Measurements from ENCODE around the gene STXBP2.

Gene STXBP2

GRCh38 chr19:7642295-7643030, 5.6 kb downstream of the STXBP2 start:
- no peak overlapping the region for H3K4me3 ChIP-seq (ENCODE audit: low read depth, low read length)
- TF ChIP-seq ZNF48 (tag by site-specific recombination; IDR thresholded peaks at IDR 0.05), result no peak
- TF ChIP-seq ZNF660 (tag by site-specific recombination; IDR thresholded peaks at IDR 0.05), result no peak
- no peak for TF ChIP-seq ZEB2 (tag by site-specific recombination; IDR thresholded peaks at IDR 0.05)
- no peak for TF ChIP-seq ZNF623 (tag by site-specific recombination; IDR thresholded peaks at IDR 0.05)
- TF ChIP-seq ZNF366 (tag by site-specific recombination; conservative IDR thresholded peaks at IDR 0.05), result no peak
- no peak for TF ChIP-seq ZNF214 (tag by site-specific recombination; IDR thresholded peaks at IDR 0.05; ENCODE audit: borderline replicate concordance)
- no peak for TF ChIP-seq IKZF3 (tag by site-specific recombination; IDR thresholded peaks at IDR 0.05)
- no peak for TF ChIP-seq TCF7L2 (IDR thresholded peaks at IDR 0.05; ENCODE audit: borderline replicate concordance, low read depth, low read length)
- no peak for TF ChIP-seq GLIS2 (tag by site-specific recombination; IDR thresholded peaks at IDR 0.05)
- no peak for TF ChIP-seq GLI4 (tag by site-specific recombination; IDR thresholded peaks at IDR 0.05)
- TF ChIP-seq TSHZ1 (tag by site-specific recombination; IDR thresholded peaks at IDR 0.05; ENCODE audit: borderline replicate concordance), result no peak
- TF ChIP-seq ZNF302 (tag by site-specific recombination; IDR thresholded peaks at IDR 0.05; ENCODE audit: low read depth), result no peak
- TF ChIP-seq ZSCAN5A (tag by site-specific recombination; IDR thresholded peaks at IDR 0.05), result no peak
- TF ChIP-seq TRIM28 (IDR thresholded peaks at IDR 0.05; ENCODE audit: borderline replicate concordance, low read length), result no peak
- TF ChIP-seq ZFP37 (tag by site-specific recombination; IDR thresholded peaks at IDR 0.05), result no peak
- TF ChIP-seq ZNF239 (tag by site-specific recombination; IDR thresholded peaks at IDR 0.05), result no peak
- no peak for TF ChIP-seq ZNF175 (tag by site-specific recombination; IDR thresholded peaks at IDR 0.05)
- no peak for TF ChIP-seq ZNF391 (tag by site-specific recombination; IDR thresholded peaks at IDR 0.05; ENCODE audit: borderline replicate concordance, low read depth)
- TF ChIP-seq ZNF341 (tag by site-specific recombination; IDR thresholded peaks at IDR 0.05; ENCODE audit: low read depth), result no peak
- TF ChIP-seq ZNF24 (tag by site-specific recombination; IDR thresholded peaks at IDR 0.05), result no peak
- ChIA-PET POLR2A (interaction anchor here (1.3 kb wide), 1 partner anchor 13 kb away, joined by 3 read pairs; the partner anchor contains the start of genes PET100 and XAB2), CTCF (interaction anchor here (0.6 to 1.3 kb wide), 4 partner anchors 10 to 543 kb away, joined by 3 to 5 read pairs (median 4); no protein-coding TSS in a partner anchor)
- no peaks in the 10 kb centered on the region for H3K9me3 ChIP-seq (ENCODE audit: control insufficient read depth, insufficient read depth, low read depth, low read length)
- H3K4me1 ChIP-seq (ENCODE audit: control insufficient read depth, insufficient read depth, low read length), result no peaks in the 10 kb centered on the region
- peaks cover 7 to 17% of the 10 kb centered on the region in 2 experiments; a peak in 2 of 3 replicates for H3K36me3 ChIP-seq (ENCODE audit: control insufficient read depth in 2 of 2, insufficient read depth in 1 of 2, low read length in 2 of 2)
- no peak overlapping the region for H3K27ac ChIP-seq (ENCODE audit: extremely low read depth, low read depth, low read length)

DNA sequence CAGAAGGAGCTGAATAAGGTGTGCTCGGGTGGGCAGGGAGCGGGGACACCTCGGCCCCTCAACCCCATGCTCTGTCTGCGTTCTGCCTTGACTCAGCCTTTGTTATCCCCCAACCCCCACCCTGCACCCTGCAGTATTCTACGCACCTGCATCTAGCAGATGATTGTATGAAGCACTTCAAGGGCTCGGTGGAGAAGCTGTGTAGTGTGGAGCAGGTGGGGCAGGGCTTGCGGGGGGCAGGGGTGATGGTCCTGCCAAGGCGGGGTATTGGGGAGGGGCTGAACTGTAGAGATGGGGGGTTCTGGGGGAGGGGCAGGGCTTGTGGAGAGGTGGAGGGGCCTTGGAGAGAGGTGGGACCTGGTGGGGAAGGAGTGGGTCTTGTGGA, 6.1 kb downstream of the STXBP2 start:
- H3K36me3 ChIP-seq (ENCODE audit: control insufficient read depth in 2 of 2, insufficient read depth in 1 of 2, low read length in 2 of 2), result peaks cover 7 to 17% of the 10 kb centered on the region in 2 experiments; a peak in 2 of 3 replicates
- H3K4me1 ChIP-seq (ENCODE audit: control insufficient read depth, insufficient read depth, low read length), result no peaks in the 10 kb centered on the region
- CTCF ChIA-PET, result interaction anchor here (0.8 kb wide), 1 partner anchor 10 kb away, joined by 4 read pairs; no protein-coding TSS in a partner anchor
- TF ChIP-seq ZNF24 (tag by site-specific recombination; IDR thresholded peaks at IDR 0.05) (no peak), REPIN1 (tag by site-specific recombination; IDR thresholded peaks at IDR 0.05; ENCODE audit: low read depth) (no peak), ZNF521 (tag by site-specific recombination; IDR thresholded peaks at IDR 0.05) (no peak), ZNF423 (tag by site-specific recombination; IDR thresholded peaks at IDR 0.05) (no peak), ZBTB48 (tag by site-specific recombination; IDR thresholded peaks at IDR 0.05) (no peak), ZNF202 (tag by site-specific recombination; IDR thresholded peaks at IDR 0.05; ENCODE audit: borderline replicate concordance) (no peak), ZNF366 (tag by site-specific recombination; conservative IDR thresholded peaks at IDR 0.05) (no peak)
- TF ChIP-seq, protein P1, sequence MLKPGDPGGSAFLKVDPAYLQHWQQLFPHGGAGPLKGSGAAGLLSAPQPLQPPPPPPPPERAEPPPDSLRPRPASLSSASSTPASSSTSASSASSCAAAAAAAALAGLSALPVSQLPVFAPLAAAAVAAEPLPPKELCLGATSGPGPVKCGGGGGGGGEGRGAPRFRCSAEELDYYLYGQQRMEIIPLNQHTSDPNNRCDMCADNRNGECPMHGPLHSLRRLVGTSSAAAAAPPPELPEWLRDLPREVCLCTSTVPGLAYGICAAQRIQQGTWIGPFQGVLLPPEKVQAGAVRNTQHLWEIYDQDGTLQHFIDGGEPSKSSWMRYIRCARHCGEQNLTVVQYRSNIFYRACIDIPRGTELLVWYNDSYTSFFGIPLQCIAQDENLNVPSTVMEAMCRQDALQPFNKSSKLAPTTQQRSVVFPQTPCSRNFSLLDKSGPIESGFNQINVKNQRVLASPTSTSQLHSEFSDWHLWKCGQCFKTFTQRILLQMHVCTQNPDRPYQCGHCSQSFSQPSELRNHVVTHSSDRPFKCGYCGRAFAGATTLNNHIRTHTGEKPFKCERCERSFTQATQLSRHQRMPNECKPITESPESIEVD (tag by site-specific recombination; IDR thresholded peaks at IDR 0.05), result no peak
- TF ChIP-seq, protein P2, sequence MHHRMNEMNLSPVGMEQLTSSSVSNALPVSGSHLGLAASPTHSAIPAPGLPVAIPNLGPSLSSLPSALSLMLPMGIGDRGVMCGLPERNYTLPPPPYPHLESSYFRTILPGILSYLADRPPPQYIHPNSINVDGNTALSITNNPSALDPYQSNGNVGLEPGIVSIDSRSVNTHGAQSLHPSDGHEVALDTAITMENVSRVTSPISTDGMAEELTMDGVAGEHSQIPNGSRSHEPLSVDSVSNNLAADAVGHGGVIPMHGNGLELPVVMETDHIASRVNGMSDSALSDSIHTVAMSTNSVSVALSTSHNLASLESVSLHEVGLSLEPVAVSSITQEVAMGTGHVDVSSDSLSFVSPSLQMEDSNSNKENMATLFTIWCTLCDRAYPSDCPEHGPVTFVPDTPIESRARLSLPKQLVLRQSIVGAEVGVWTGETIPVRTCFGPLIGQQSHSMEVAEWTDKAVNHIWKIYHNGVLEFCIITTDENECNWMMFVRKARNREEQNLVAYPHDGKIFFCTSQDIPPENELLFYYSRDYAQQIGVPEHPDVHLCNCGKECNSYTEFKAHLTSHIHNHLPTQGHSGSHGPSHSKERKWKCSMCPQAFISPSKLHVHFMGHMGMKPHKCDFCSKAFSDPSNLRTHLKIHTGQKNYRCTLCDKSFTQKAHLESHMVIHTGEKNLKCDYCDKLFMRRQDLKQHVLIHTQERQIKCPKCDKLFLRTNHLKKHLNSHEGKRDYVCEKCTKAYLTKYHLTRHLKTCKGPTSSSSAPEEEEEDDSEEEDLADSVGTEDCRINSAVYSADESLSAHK (tag by site-specific recombination; IDR thresholded peaks at IDR 0.05), result no peak

More for the DNA sequence above, 6.1 kb downstream of the STXBP2 start:
- no peaks in the 10 kb centered on the region for H3K9me3 ChIP-seq (ENCODE audit: control insufficient read depth, insufficient read depth, low read depth, low read length)
- H3K4me3 ChIP-seq (ENCODE audit: low read depth, low read length), result no peak overlapping the region
- H3K27ac ChIP-seq (ENCODE audit: extremely low read depth, low read depth, low read length), result no peak overlapping the region
- POLR2A ChIA-PET, result interaction anchor here (1.2 to 1.3 kb wide), 2 partner anchors 13 to 38 kb away, joined by 3 read pairs; partner anchors contain the start of genes PET100, TRAPPC5 and XAB2
